Lower leg skin (tissue), 3 donors: ENCODE results near the gene GALNT14.

Experiments
- POLR2A ChIP-seq, 2 donors: fragments of 450-650 bp; IDR thresholded peaks; one replicate each; pipeline ENCODE4 v1.6.1; 2016 to 2017; ENCODE audit warnings: antibody characterized with exemption in 2 of 2, mild to moderate bottlenecking in 1 of 2, moderate library complexity in 1 of 2
- TF ChIP-seq, protein P1 (sequence below), 3 donors: fragments of 450-650 bp; IDR thresholded peaks; one replicate each; pipeline ENCODE4 v1.5.1; 2016; ENCODE audit warnings: antibody characterized with exemption in 3 of 3, mild to moderate bottlenecking in 3 of 3, moderate library complexity in 2 of 3

- TF ChIP-seq, protein P1, sequence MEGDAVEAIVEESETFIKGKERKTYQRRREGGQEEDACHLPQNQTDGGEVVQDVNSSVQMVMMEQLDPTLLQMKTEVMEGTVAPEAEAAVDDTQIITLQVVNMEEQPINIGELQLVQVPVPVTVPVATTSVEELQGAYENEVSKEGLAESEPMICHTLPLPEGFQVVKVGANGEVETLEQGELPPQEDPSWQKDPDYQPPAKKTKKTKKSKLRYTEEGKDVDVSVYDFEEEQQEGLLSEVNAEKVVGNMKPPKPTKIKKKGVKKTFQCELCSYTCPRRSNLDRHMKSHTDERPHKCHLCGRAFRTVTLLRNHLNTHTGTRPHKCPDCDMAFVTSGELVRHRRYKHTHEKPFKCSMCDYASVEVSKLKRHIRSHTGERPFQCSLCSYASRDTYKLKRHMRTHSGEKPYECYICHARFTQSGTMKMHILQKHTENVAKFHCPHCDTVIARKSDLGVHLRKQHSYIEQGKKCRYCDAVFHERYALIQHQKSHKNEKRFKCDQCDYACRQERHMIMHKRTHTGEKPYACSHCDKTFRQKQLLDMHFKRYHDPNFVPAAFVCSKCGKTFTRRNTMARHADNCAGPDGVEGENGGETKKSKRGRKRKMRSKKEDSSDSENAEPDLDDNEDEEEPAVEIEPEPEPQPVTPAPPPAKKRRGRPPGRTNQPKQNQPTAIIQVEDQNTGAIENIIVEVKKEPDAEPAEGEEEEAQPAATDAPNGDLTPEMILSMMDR (IDR thresholded peaks at IDR 0.05): no peak
- TF ChIP-seq POLR2A (IDR thresholded peaks at IDR 0.05): no peak
These were observed 178.6 kb downstream of the GALNT14 start for GRCh38 chr2:30959653-30960052.
